Caco-2 (cell line): ENCODE measurements around the gene SEC16A. TPM values are rescaled to one million over a fixed set of nuclear protein-coding genes. Genes with fewer than 3 reads are reported as not detected.

Source experiments
- Bru-seq: library from RNA; stranded (reverse); fragments of 400-500 nt; gene quantifications from one replicate; lab custom pipeline; 2021; lab: Mats Ljungman, UMichigan
- BruChase-seq, 2 experiments: library from RNA; stranded (reverse); fragments of 400-500 nt; gene quantifications; one replicate each; lab custom pipeline; 2021; lab: Mats Ljungman, UMichigan
- BruUV-seq: library from RNA; stranded (reverse); fragments of 400-500 nt; replicated peaks from 2 replicates; lab custom pipeline; 2021; lab: Mats Ljungman, UMichigan
- CTCF ChIA-PET: fragments of 300-600 bp; sonication (Branson Sonifier 250); formaldehyde crosslinking; loops from one replicate; lab custom pipeline; 2022; ENCODE audit warnings: antibody characterized with exemption; lab: Charles Lee
- POLR2A ChIA-PET: fragments of 300-600 bp; sonication (Branson Sonifier 250); formaldehyde crosslinking; loops from one replicate; lab custom pipeline; 2022; ENCODE audit warnings: antibody characterized with exemption; lab: Charles Lee
- DNase-seq, 2 experiments: peaks; one replicate each; pipeline versions ENCODE4 v3.0.0 to v3.0.0-alpha.2; 2020 to 2022
- H3K27me3 ChIP-seq: replicated peaks from 2 replicates; pipeline ENCODE4 v1.6.0; 2011; ENCODE audit warnings: low read length; ENCODE audit not compliant: control insufficient read depth, insufficient read depth
- H3K36me3 ChIP-seq: 2 replicates; pipeline ENCODE4 v1.5.1; 2011; ENCODE audit warnings: low read length; ENCODE audit not compliant: control insufficient read depth, insufficient read depth
- H3K4me1 ChIP-seq: fragments of 250-450 bp; sonication (Bioruptor Pico); 2 replicates; pipeline ENCODE4 v1.5.1; 2020; ENCODE audit warnings: mild to moderate bottlenecking
- H3K4me3 ChIP-seq: 2 replicates; pipeline ENCODE4 v1.5.1; 2011; ENCODE audit warnings: low read depth, mild to moderate bottlenecking, control low read depth, low read length
- H3K9me3 ChIP-seq: fragments of 250-450 bp; sonication (Bioruptor Pico); 2 replicates; pipeline ENCODE4 v1.5.1; 2020; ENCODE audit warnings: mild to moderate bottlenecking, moderate library complexity
- H3K27ac Mint-ChIP-seq: one replicate; pipeline ENCODE4 v1.8.0; 2022; ENCODE audit warnings: mixed read lengths; ENCODE audit not compliant: unreplicated experiment
- H3K27me3 Mint-ChIP-seq: one replicate; pipeline ENCODE4 v1.8.0; 2022; ENCODE audit warnings: mixed read lengths; ENCODE audit not compliant: insufficient read depth, unreplicated experiment
- H3K36me3 Mint-ChIP-seq: one replicate; pipeline ENCODE4 v1.8.0; 2022; ENCODE audit warnings: mild to moderate bottlenecking, mixed read lengths; ENCODE audit not compliant: insufficient read depth, unreplicated experiment
- H3K4me1 Mint-ChIP-seq: one replicate; pipeline ENCODE4 v1.8.0; 2022; ENCODE audit warnings: low read depth, mixed read lengths; ENCODE audit not compliant: unreplicated experiment
- H3K4me3 Mint-ChIP-seq: one replicate; pipeline ENCODE4 v1.8.0; 2022; ENCODE audit warnings: mild to moderate bottlenecking, moderate library complexity, mixed read lengths; ENCODE audit not compliant: unreplicated experiment
- H3K9me3 Mint-ChIP-seq: one replicate; pipeline ENCODE4 v1.8.0; 2022; ENCODE audit warnings: mixed read lengths; ENCODE audit not compliant: unreplicated experiment
- CTCF ChIP-seq, 2 experiments: fragments of 200-600 bp in 1 of 2; IDR thresholded peaks; 1 replicate in 1 of 2; 2 replicates in 1 of 2; pipeline versions ENCODE4 v1.5.1 to v1.8.0; 2011 to 2022; ENCODE audit warnings: antibody characterized with exemption in 1 of 2, control low read depth in 1 of 2, inconsistent platforms in 1 of 2, low read depth in 1 of 2, low read length in 1 of 2, mild to moderate bottlenecking in 1 of 2, moderate library complexity in 1 of 2; ENCODE audit not compliant: insufficient read depth in 1 of 2, severe bottlenecking in 1 of 2, unreplicated experiment in 1 of 2
- intact Hi-C: fragments of 100-400 bp; cut with micrococcal nuclease; formaldehyde crosslinking; loops from one replicate; pipeline ENCODE4 v1.10.0; 2022; ENCODE audit not compliant: unreplicated experiment
- long read RNA-seq: library from polyadenylated mRNA; stranded (forward); transcript quantifications from one replicate; pipeline ENCODE4 v2.0.0, GENCODE V29; 2022
- total RNA-seq: library from RNA; stranded (reverse); gene quantifications from 2 replicates; pipeline ENCODE4 v1.2.3, GENCODE V29; 2022

The SEC16A gene, protein sequence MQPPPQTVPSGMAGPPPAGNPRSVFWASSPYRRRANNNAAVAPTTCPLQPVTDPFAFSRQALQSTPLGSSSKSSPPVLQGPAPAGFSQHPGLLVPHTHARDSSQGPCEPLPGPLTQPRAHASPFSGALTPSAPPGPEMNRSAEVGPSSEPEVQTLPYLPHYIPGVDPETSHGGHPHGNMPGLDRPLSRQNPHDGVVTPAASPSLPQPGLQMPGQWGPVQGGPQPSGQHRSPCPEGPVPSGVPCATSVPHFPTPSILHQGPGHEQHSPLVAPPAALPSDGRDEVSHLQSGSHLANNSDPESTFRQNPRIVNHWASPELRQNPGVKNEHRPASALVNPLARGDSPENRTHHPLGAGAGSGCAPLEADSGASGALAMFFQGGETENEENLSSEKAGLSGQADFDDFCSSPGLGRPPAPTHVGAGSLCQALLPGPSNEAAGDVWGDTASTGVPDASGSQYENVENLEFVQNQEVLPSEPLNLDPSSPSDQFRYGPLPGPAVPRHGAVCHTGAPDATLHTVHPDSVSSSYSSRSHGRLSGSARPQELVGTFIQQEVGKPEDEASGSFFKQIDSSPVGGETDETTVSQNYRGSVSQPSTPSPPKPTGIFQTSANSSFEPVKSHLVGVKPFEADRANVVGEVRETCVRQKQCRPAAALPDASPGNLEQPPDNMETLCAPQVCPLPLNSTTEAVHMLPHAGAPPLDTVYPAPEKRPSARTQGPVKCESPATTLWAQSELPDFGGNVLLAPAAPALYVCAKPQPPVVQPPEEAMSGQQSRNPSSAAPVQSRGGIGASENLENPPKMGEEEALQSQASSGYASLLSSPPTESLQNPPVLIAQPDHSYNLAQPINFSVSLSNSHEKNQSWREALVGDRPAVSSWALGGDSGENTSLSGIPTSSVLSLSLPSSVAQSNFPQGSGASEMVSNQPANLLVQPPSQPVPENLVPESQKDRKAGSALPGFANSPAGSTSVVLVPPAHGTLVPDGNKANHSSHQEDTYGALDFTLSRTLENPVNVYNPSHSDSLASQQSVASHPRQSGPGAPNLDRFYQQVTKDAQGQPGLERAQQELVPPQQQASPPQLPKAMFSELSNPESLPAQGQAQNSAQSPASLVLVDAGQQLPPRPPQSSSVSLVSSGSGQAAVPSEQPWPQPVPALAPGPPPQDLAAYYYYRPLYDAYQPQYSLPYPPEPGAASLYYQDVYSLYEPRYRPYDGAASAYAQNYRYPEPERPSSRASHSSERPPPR (N-terminal part only)
- 76.4 and 81.3 TPM in 2 replicates for total RNA-seq
- percentile 79 among the genes with signal in this experiment for Bru-seq, nascent RNA
- BruChase-seq, experiment 1, labeled RNA remaining after a 2-hour chase: percentile 91 among the genes with signal in this experiment
- BruChase-seq, experiment 2, labeled RNA remaining after a 6-hour chase: percentile 93 among the genes with signal in this experiment
- long read RNA-seq, full-length matches to known transcripts: 9 of 60 reads
- long read RNA-seq, partial matches to known transcripts: 23 of 60 reads
- long read RNA-seq, other reads (novel, unspliced or antisense): 28 of 60 reads

DNA sequence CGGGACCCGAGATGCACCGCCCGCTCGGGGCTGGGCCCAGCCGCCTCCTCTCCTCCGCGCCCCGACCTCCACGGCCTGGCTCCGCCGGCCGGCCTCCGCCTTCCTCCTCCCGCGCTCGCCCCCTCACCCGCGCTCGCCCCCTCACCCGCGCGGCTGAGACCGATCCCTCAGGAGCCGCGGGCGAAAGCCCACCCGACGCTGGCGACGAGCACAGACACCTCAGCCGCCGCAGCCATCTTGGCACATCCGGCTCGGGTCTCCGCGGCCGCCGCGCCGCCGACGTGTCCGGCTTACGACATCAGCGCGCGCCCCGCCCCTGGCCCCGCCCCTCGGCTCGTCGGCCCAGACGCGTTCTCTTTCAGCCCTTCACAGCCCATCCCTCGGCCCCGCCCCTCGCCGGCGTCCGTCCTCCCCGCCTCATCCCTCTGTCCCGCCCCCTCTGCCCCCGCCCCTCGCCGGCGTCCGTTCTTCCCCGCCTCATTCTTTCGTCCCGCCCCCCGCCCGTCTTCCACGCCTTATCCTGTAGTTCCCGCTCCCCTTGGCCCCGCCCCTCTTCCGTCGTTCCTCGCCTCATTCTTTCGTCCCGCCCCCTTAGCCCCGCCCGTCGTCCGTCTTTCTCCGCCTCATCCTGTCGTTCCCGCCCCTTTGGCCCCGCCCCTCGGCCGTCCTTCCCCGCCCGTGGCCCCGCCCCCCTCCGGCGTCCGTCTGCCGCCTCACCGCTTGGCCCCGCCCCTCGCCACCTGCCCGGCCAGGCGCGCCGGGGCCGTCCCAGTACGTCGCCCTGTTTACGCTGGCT lies at the start of gene SEC16A:
Gene SEC16A, minus strand, starts transcription at position 248 of the 796 bp plus-strand sequence. CDS start 5,425 bp downstream, outside the sequence.
- DNase-seq: peak; percentile 99
- intact Hi-C loops: loop anchor here (5.0 kb wide), 1 partner anchor 309 kb away; the partner anchor contains the start of gene TMEM141
- Mint-ChIP-seq H3K27me3 (no peaks in the 10 kb centered on the region), H3K36me3 (peaks cover 49% of the 10 kb centered on the region), H3K4me1 (peaks cover 6% of the 10 kb centered on the region), H3K4me3 (peak within 1 kb of the TSS; percentile 98), H3K27ac (peak within 1 kb of the TSS; percentile 100), H3K9me3 (no peaks in the 10 kb centered on the region)
- no peaks in the 10 kb centered on the region for H3K36me3 ChIP-seq
- H3K4me1 ChIP-seq: peaks cover 16% of the 10 kb centered on the region
- H3K4me3 ChIP-seq: peak within 1 kb of the TSS; percentile 85
- H3K9me3 ChIP-seq: no peaks in the 10 kb centered on the region
- CTCF ChIA-PET: interaction anchor here (7.7 kb wide), 1 partner anchor 143 kb away, joined by 140 read pairs; no protein-coding TSS in a partner anchor
- POLR2A ChIA-PET: interaction anchor here (1.0 kb wide), 1 partner anchor 144 kb away, joined by 9 read pairs; no protein-coding TSS in a partner anchor
- BruUV-seq: no TSS peak
- H3K27me3 ChIP-seq: no peaks in the 10 kb centered on the region
- TF ChIP-seq CTCF (IDR thresholded peaks at IDR 0.05; ENCODE audit: insufficient read depth in 1 of 2, low read depth in 1 of 2, low read length in 1 of 2, severe bottlenecking in 1 of 2, unreplicated experiment in 1 of 2): no peak

GRCh38 chr9:136531904-136532798 lies 49.3 kb upstream of the SEC16A start:
- Histone ChIP-seq H3K36me3 (no peaks in the 10 kb centered on the region), H3K4me3 (no peak overlapping the region), H3K9me3 (no peaks in the 10 kb centered on the region), H3K4me1 (peaks cover 9% of the 10 kb centered on the region), H3K27me3 (no peaks in the 10 kb centered on the region)
- no peak for DNase-seq
- BruUV-seq: no TSS peak
- Mint-ChIP-seq H3K27ac (no peak overlapping the region), H3K9me3 (no peaks in the 10 kb centered on the region), H3K4me3 (no peak overlapping the region), H3K27me3 (no peaks in the 10 kb centered on the region), H3K36me3 (peaks cover 7% of the 10 kb centered on the region), H3K4me1 (no peaks in the 10 kb centered on the region)
- ChIA-PET POLR2A (no interaction called here), CTCF (no interaction called here)
- no peak for TF ChIP-seq CTCF (IDR thresholded peaks at IDR 0.05; ENCODE audit: insufficient read depth in 1 of 2, low read depth in 1 of 2, low read length in 1 of 2, severe bottlenecking in 1 of 2, unreplicated experiment in 1 of 2)
- intact Hi-C loops: no loop called here
